GM23248 (cell line): ENCODE measurements around the gene PFKFB1.

Experiments
- EZH2 ChIP-seq: fragments of 200-600 bp; sonication (generic); IDR thresholded peaks from 2 replicates; pipeline ENCODE4 v1.6.1; 2018; ENCODE audit warnings: antibody characterized with exemption, mild to moderate bottlenecking; ENCODE audit not compliant: insufficient read depth, poor library complexity, severe bottlenecking
- EZH2phosphoT487 ChIP-seq: fragments of 200-600 bp; sonication (generic); IDR thresholded peaks from 2 replicates; pipeline ENCODE4 v1.6.1; 2018; ENCODE audit warnings: antibody characterized with exemption, moderate library complexity, mild to moderate bottlenecking, low read depth; ENCODE audit not compliant: insufficient read depth

DNA sequence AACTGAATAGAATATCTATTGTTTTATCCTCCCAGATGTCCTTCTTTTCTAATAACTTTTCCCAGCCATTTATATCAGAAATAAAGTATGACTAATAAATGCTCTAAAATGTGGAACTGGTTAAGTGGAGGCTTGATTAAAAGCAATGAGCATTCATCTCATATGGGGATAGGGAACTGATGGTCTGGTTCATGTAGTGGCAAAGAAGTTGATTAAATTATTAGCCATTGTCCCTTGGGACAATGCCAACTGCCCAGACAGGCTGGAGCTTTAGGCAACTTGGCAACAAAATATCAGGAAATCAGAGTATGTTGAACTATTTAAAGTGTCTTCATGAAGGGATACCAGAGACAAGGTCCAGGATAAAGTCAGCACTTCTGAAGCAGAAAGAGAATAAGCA lies 49.2 kb downstream of the PFKFB1 start:
- TF ChIP-seq EZH2 (no peak), EZH2phosphoT487 (no peak)
